ENCODE data around the gene UTP18. TPM values are rescaled to one million over a fixed set of nuclear protein-coding genes. Genes with fewer than 3 reads are reported as not detected.
A peak's percentile ranks its signal among the peaks of the same experiment; 100 is the strongest.

The UTP18 gene
- total and polyA plus RNA-seq, 2 of the 13 experiments (the other 11 are each of a cell fraction or from before 2014, with no cell fraction given) = 35.2 to 104 TPM

DNA sequence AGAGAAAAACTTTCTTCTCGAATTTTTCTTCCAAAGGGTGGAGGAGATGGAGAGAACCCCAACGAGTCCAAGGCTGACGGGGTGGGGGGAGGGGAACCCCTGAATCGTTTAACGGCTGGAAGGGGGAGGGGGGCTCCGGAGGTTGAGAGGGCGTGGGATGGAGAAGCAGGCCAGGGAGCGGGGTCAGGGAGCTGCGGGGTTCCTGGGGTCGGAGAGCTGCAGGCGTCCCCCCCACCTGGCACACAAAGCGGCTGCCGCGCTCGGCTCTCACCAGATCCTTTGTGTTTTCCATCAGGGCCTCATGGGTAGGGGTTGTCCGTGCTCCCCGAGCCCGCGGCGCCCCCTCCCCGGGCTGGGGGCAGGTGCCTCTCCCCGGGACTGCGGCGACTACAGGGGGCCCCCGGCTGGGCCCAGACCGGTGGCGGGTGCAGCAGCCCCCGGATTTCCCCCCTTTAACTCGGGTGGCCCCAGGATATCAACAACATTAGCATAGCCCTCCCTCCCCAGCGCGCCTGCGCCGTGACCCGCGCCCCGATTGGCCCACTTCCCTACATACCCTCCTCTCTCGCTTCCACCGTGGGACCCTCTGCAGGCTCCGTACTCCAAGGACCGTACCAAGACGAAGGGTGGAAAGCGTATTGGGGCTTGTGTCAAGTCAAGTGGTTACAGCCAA is 646 bp upstream of the UTP18 start, which contains the start of gene MBTD1 (continued):
- TF ChIP-seq PRDM10 (CRISPR knock-in tag; IDR thresholded peaks at IDR 0.05; ENCODE audit: low read depth) = no peak
- TF ChIP-seq ZNF205 (CRISPR knock-in tag; IDR thresholded peaks at IDR 0.05) = no peak
- TF ChIP-seq YEATS2 (CRISPR knock-in tag; IDR thresholded peaks at IDR 0.05; ENCODE audit: borderline replicate concordance) = no peak; the same call in 1 of the 2 replicates
- TF ChIP-seq, protein P1, sequence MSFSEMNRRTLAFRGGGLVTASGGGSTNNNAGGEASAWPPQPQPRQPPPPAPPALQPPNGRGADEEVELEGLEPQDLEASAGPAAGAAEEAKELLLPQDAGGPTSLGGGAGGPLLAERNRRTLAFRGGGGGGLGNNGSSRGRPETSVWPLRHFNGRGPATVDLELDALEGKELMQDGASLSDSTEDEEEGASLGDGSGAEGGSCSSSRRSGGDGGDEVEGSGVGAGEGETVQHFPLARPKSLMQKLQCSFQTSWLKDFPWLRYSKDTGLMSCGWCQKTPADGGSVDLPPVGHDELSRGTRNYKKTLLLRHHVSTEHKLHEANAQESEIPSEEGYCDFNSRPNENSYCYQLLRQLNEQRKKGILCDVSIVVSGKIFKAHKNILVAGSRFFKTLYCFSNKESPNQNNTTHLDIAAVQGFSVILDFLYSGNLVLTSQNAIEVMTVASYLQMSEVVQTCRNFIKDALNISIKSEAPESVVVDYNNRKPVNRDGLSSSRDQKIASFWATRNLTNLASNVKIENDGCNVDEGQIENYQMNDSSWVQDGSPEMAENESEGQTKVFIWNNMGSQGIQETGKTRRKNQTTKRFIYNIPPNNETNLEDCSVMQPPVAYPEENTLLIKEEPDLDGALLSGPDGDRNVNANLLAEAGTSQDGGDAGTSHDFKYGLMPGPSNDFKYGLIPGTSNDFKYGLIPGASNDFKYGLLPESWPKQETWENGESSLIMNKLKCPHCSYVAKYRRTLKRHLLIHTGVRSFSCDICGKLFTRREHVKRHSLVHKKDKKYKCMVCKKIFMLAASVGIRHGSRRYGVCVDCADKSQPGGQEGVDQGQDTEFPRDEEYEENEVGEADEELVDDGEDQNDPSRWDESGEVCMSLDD (CRISPR knock-in tag; IDR thresholded peaks at IDR 0.05; ENCODE audit: borderline replicate concordance) = peak; percentile 76
- TF ChIP-seq ZNF782 (CRISPR knock-in tag; IDR thresholded peaks at IDR 0.05; ENCODE audit: borderline replicate concordance) = 0 out of 2 replicates have a peak, but pooled peaks have one; percentile 2
- no peak for TF ChIP-seq ZBTB3 (CRISPR knock-in tag; IDR thresholded peaks at IDR 0.05; ENCODE audit: borderline replicate concordance, low read depth)
- no peak for TF ChIP-seq ZNF691 (CRISPR knock-in tag; IDR thresholded peaks at IDR 0.05; ENCODE audit: borderline replicate concordance, low read depth)
- TF ChIP-seq SATB2 (CRISPR knock-in tag; IDR thresholded peaks at IDR 0.05) = no peak
- TF ChIP-seq HNRNPLL (IDR thresholded peaks at IDR 0.05; ENCODE audit: low read depth, low read length, poor library complexity, severe bottlenecking) = no peak
- no peak for TF ChIP-seq RELA (CRISPR knock-in tag; IDR thresholded peaks at IDR 0.05)
- no peak for TF ChIP-seq RBM39 (IDR thresholded peaks at IDR 0.05; ENCODE audit: low read depth, low read length, poor library complexity, severe bottlenecking)
- 0 out of 2 replicates have a peak, but pooled peaks have one; percentile 3 for TF ChIP-seq ATF6 (CRISPR knock-in tag; conservative IDR thresholded peaks at IDR 0.05)
- 0 out of 2 replicates have a peak, but pooled peaks have one; percentile 60 for TF ChIP-seq POLR2G (IDR thresholded peaks at IDR 0.05; ENCODE audit: low read depth, low read length)
- no peak for TF ChIP-seq ZNF670 (CRISPR knock-in tag; IDR thresholded peaks at IDR 0.05; ENCODE audit: borderline replicate concordance)
- TF ChIP-seq ZEB1 (IDR thresholded peaks at IDR 0.05; ENCODE audit: insufficient replicate concordance, low read depth) = no peak
- TF ChIP-seq ZNF207 (IDR thresholded peaks at IDR 0.05; ENCODE audit: borderline replicate concordance) = no peak

Data from HepG2 (cell line).